Omental fat pad (tissue), 4 donors: ENCODE results near the gene SARDH. TPM values are rescaled to one million over a fixed set of nuclear protein-coding genes. Genes with fewer than 3 reads are reported as not detected.

Source experiments
- ATAC-seq: fragments of 150-250 bp; one replicate; pipeline ENCODE4 v1.9.1; 2016; ENCODE audit warnings: mild to moderate bottlenecking, moderate library complexity; ENCODE audit not compliant: low FRiP score
- DNase-seq: peaks from one replicate; pipeline ENCODE4 v3.0.0-alpha.2; 2019; ENCODE audit warnings: low spot score
- CTCF ChIP-seq, 3 donors: fragments of 450-650 bp; IDR thresholded peaks; one replicate each; pipeline ENCODE4 v1.5.1; 2016 to 2017; ENCODE audit warnings: antibody characterized with exemption in 3 of 3, mild to moderate bottlenecking in 3 of 3, moderate library complexity in 2 of 3
- total RNA-seq, 4 donors: library from RNA; depleted of rRNA; stranded (reverse); fragments of >200 nt; gene quantifications; one replicate each; pipeline ENCODE4 v1.1.0, GENCODE V29; 2016

The SARDH gene
- total RNA-seq, 4 donors from 2014 or later: 0.56 to 6.9 (median 1.8) TPM

- no peak for DNase-seq
- TF ChIP-seq CTCF (IDR thresholded peaks at IDR 0.05): no peak
- no peak for ATAC-seq
Observed at GRCh38 chr9:133762488-133763271, 24.5 kb upstream of the SARDH start.

- DNase-seq: no peak
- no peak for TF ChIP-seq CTCF (IDR thresholded peaks at IDR 0.05)
- ATAC-seq: no peak
Observed at GRCh38 chr9:133761641-133762248, 23.6 kb upstream of the SARDH start.

GRCh38 chr9:133760713-133761290, 22.6 kb upstream of the SARDH start:
- DNase-seq: no peak

GRCh38 chr9:133759946-133760345, 21.8 kb upstream of the SARDH start:
- no peak for DNase-seq
- TF ChIP-seq CTCF (IDR thresholded peaks at IDR 0.05): no peak
- no peak for ATAC-seq

More at GRCh38 chr9:133760713-133761290, 22.6 kb upstream of the SARDH start:
- no peak for TF ChIP-seq CTCF (IDR thresholded peaks at IDR 0.05)
- ATAC-seq: no peak

- DNase-seq: no peak
Observed at GRCh38 chr9:133759146-133759900, 21.2 kb upstream of the SARDH start.

GRCh38 chr9:133758228-133758627, 20.1 kb upstream of the SARDH start:
- ATAC-seq: no peak
- no peak for TF ChIP-seq CTCF (IDR thresholded peaks at IDR 0.05)
- no peak for DNase-seq

More at GRCh38 chr9:133759146-133759900, 21.2 kb upstream of the SARDH start:
- no peak for ATAC-seq
- no peak for TF ChIP-seq CTCF (IDR thresholded peaks at IDR 0.05)
